ENCODE results near the gene S1PR3.
A peak's percentile ranks its signal among the peaks of the same experiment; 100 is the strongest.

- TF ChIP-seq CTCF (IDR thresholded peaks at IDR 0.05): peak; percentile 29 to 71 (median 62)
- no peak for TF ChIP-seq POLR2A (IDR thresholded peaks at IDR 0.05)
Observed at GRCh38 chr9:89000973-89001916, 10.0 kb downstream of the S1PR3 start.

All from Peyer's patch (tissue), 4 donors.